ENCODE data around the gene ERMN. TPM values are rescaled to one million over a fixed set of nuclear protein-coding genes. Genes with fewer than 3 reads are reported as not detected.

Gene ERMN
- total RNA-seq, 4 donors from 2014 or later, result under 0.01 to 0.17 TPM; not detected in 2

DNA sequence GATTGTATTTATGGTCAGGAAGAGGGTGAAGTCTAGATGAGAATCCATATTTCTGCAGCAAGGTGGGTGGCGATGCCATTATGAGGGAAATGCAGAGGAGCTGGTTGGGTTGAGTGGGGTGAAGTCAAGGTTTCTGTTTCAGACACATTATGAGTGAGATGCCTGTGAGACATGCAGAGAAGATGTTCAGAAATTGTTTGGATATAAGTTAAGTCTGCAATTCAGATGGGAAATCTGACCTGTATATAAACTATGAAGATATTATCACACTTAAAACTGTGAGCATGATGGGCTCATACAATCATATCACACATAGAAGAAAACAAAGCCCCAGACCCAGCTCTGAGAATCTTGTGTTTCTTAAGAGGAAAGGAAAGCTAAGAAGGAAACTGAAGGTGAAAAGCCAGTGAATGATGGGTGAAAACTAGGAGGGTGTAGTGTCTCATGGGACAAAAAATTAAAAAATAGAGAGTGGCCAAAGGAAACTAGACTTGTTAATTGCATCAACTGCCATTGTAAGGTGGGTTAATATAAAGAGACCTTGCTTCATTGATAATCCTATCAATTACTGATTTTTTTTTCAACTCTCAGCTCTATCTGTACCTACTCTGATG lies 53.9 kb downstream of the ERMN start:
- Histone ChIP-seq H3K27me3 (no peaks in the 10 kb centered on the region), H3K9me3 (no peaks in the 10 kb centered on the region), H3K4me3 (no peak overlapping the region), H3K36me3 (no peaks in the 10 kb centered on the region), H3K4me1 (no peaks in the 10 kb centered on the region), H3K27ac (replicated peaks in 1 of 4) (no peak overlapping the region)
- intact Hi-C loops (cut with DNase I), result no loop called here
- 95% methylated on average over 1 of the region's 1 CpG for WGBS
- TF ChIP-seq EP300 (IDR thresholded peaks at IDR 0.05) (no peak), POLR2A (IDR thresholded peaks at IDR 0.05; ENCODE audit: low read depth) (no peak), CTCF (IDR thresholded peaks at IDR 0.05) (no peak), POLR2AphosphoS5 (IDR thresholded peaks at IDR 0.05) (no peak)
- no peak for DNase-seq (ENCODE audit: extremely low spot score)

DNA sequence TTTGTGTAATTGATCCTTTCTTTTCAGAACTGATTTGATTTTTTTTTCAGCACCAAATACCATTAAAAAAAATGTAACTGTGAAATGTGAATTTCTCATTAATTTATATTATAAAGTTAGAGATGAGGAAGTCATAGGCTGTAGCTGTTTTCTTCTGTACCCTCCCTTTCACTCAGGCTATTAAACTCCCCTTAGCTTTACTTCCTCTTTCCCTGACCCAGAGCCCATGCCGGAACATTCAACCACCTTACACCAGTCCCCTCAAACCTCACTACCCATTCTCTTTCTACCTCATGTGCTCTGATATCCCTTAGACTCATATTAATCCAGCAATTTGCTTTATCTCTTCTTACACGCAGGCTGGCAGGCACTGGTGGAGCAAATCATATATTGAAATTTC lies 55.7 kb downstream of the ERMN start:
- 69% methylated on average over 2 of the region's 2 CpGs for WGBS
- Histone ChIP-seq H3K36me3 (no peaks in the 10 kb centered on the region), H3K4me3 (no peak overlapping the region), H3K9me3 (no peaks in the 10 kb centered on the region), H3K27ac (replicated peaks in 1 of 4) (no peak overlapping the region), H3K27me3 (no peaks in the 10 kb centered on the region), H3K4me1 (no peaks in the 10 kb centered on the region)
- TF ChIP-seq POLR2AphosphoS5 (IDR thresholded peaks at IDR 0.05) (no peak), EP300 (IDR thresholded peaks at IDR 0.05) (no peak), CTCF (IDR thresholded peaks at IDR 0.05) (no peak), POLR2A (IDR thresholded peaks at IDR 0.05; ENCODE audit: low read depth) (no peak)
- no peak for DNase-seq (ENCODE audit: extremely low spot score)
- intact Hi-C loops (cut with DNase I), result no loop called here

DNA sequence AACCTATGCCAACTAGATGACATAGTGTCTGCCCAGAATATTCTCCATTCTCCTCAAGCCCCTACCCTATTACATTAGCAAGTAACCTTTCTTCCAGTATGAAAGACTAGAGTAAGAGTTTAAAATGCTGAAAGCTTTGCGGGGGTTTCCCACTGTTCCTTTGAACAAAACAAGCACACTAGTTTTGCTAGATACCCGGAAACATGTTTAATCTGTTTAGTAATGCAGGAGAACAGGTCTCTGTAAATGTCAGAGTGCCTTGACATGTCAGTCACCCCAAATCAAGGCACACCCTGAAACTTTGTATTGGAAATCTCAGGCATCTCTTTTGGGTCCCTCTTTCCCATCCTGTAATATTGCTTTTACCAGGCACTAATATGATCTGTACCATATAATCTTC lies 56.6 kb downstream of the ERMN start:
- Histone ChIP-seq H3K36me3 (no peaks in the 10 kb centered on the region), H3K4me3 (no peak overlapping the region), H3K27ac (replicated peaks in 1 of 4) (no peak overlapping the region), H3K4me1 (no peaks in the 10 kb centered on the region), H3K9me3 (no peaks in the 10 kb centered on the region), H3K27me3 (no peaks in the 10 kb centered on the region)
- DNase-seq (ENCODE audit: extremely low spot score), result no peak
- TF ChIP-seq POLR2AphosphoS5 (IDR thresholded peaks at IDR 0.05), result no peak
- no peak for TF ChIP-seq CTCF (IDR thresholded peaks at IDR 0.05)
- no peak for TF ChIP-seq POLR2A (IDR thresholded peaks at IDR 0.05; ENCODE audit: low read depth)
- no peak for TF ChIP-seq EP300 (IDR thresholded peaks at IDR 0.05)
- 92% methylated on average over 2 of the region's 2 CpGs for WGBS
- intact Hi-C loops (cut with DNase I), result no loop called here

Other genes with a start within 250 kb of the ERMN start
- under 1 TPM in 3 of 4 donors, not detected in 1; 0.13 to 0.83 (median 0.17) TPM for gene GALNT5, start 68.1 kb downstream of the ERMN start, total RNA-seq
- gene CYTIP, start 118.3 kb upstream of the ERMN start, total RNA-seq, result 10 to 100 TPM in 1 of 4 donors, 1 to 10 TPM in 3; 2.6 to 14.1 (median 3.4) TPM

Data from esophagus muscularis mucosa (tissue), 4 donors.